Measurements from ENCODE around the gene MYO7B.

DNA sequence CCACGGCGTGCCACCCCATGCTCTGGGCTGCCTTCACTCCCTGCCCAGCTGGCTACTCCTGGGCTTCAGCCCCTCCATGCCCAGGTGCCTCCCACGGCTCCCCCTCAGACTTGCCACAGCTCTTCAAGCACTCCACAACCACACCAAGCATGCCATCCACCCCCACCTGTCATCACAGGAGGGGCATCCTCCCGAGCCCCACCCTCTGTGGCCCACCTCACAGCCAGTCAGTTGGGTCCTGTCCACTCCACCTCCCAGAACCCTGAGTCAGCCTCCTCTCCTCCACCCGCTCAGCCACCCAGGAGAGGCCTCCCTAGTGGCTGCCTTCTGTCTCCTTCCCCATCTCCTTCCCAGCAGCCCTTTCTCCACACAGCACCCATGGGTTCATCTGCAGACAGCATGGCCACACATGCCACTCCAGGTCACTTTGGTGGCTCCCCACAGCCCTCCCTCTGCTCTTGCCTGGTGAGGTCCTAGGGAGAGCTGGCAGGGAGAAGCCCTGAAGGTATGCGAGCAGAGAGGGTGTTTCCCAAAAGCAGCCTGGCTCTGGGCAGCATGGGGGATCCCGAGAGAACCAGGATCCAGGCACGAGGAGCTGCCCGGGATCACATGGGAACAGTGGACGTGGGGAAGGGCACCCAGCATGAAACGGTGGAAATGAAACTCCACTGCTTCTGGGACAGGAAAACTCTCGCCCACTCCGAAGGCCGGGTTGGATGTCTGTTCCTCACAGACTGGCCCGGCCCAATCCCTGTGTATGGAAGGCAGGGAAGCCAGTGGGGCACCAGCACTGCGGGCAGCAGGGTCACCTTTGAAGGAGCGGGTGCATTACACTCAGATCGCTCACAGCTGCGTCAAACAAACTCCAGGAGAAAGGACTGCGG is 137.1 kb downstream of the MYO7B start:
- TF ChIP-seq POLR2A (IDR thresholded peaks at IDR 0.05) = no peak
- TF ChIP-seq, protein P1, sequence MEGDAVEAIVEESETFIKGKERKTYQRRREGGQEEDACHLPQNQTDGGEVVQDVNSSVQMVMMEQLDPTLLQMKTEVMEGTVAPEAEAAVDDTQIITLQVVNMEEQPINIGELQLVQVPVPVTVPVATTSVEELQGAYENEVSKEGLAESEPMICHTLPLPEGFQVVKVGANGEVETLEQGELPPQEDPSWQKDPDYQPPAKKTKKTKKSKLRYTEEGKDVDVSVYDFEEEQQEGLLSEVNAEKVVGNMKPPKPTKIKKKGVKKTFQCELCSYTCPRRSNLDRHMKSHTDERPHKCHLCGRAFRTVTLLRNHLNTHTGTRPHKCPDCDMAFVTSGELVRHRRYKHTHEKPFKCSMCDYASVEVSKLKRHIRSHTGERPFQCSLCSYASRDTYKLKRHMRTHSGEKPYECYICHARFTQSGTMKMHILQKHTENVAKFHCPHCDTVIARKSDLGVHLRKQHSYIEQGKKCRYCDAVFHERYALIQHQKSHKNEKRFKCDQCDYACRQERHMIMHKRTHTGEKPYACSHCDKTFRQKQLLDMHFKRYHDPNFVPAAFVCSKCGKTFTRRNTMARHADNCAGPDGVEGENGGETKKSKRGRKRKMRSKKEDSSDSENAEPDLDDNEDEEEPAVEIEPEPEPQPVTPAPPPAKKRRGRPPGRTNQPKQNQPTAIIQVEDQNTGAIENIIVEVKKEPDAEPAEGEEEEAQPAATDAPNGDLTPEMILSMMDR (IDR thresholded peaks at IDR 0.05) = no peak

All from thyroid gland (tissue), 4 donors.